Measurements from ENCODE around the gene VSNL1.

DNA sequence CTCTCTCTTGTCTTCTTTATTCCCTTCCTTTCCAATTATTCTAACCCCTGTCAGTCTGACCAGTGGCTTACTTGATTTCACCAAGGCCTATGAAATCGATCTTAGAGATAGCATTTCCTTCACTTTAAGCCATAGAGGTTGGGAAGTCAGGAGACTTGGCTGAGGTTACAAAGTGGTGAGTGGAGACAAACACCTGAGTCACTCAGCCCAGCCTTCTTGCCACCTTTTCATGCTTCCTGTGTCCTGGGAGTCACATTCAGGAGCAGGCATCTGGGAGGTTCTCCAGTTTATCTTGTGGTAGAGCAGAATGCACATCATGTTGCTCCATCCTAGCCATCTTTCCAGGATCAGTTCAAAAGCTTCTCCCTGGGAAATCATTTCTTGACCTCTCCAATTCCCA, 59.1 kb downstream of the VSNL1 start:
- TF ChIP-seq, protein P1, sequence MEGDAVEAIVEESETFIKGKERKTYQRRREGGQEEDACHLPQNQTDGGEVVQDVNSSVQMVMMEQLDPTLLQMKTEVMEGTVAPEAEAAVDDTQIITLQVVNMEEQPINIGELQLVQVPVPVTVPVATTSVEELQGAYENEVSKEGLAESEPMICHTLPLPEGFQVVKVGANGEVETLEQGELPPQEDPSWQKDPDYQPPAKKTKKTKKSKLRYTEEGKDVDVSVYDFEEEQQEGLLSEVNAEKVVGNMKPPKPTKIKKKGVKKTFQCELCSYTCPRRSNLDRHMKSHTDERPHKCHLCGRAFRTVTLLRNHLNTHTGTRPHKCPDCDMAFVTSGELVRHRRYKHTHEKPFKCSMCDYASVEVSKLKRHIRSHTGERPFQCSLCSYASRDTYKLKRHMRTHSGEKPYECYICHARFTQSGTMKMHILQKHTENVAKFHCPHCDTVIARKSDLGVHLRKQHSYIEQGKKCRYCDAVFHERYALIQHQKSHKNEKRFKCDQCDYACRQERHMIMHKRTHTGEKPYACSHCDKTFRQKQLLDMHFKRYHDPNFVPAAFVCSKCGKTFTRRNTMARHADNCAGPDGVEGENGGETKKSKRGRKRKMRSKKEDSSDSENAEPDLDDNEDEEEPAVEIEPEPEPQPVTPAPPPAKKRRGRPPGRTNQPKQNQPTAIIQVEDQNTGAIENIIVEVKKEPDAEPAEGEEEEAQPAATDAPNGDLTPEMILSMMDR (conservative IDR thresholded peaks at IDR 0.05; ENCODE audit: low read length), result no peak
- no peak for TF ChIP-seq EZH2phosphoT487 (IDR thresholded peaks at IDR 0.05; ENCODE audit: borderline replicate concordance)

Data from Loucy (cell line).